ENCODE measurements around the gene TBX2. TPM values are rescaled to one million over a fixed set of nuclear protein-coding genes. Genes with fewer than 3 reads are reported as not detected.

The TBX2 gene
- total and polyA plus RNA-seq, 12 donors: 4.6 to 31.1 (median 11.8) TPM

DNA sequence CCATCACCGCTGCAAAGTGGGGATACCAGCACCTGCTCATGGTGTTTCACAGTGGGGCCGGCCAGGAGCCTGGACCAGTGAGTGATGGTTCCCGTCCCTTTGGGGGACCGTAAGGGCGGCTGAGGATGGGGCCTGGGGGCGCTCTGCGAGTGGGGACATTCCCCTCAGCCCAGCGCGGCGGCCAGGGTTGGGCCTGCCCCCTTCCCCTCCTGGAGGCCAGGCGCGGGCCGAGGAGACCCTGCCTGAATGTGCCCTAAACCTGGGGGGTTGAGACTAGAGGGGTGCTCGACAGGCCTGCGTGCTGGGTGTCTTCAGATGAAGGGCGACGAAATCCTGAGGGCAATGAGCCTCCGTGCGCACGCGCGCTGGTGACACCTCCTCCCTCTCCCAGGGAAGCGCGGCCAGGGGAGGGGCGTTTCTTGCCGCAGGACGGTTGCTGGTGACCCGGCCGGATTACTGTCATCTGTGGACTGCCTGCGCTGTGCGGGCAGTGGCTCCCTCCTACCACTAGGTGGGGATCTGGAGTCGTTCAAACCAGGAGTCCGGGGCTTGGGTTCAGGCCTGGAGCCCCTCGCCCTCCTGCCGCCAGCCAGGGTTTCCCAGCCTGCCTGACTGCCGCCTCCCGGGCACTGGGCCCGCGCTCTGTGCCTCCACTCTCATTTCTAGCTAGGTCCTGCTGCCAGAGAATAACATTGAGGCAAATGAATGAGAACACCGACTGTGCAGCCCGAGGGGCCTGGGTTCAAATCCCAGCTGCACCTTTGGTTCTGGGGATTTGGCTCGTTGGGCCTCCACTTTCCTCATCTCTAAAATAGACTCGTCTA lies 17.1 kb downstream of the TBX2 start:
- Histone ChIP-seq H3K27ac (peak overlapping the region in 9 of 10 donors; percentile 13 to 69 (median 50)), H3K36me3 (no peaks in the 10 kb centered on the region), H3K9me3 (no peaks in the 10 kb centered on the region), H3K4me3 (peak overlapping the region in 7 of 10 donors; percentile 10 to 39 (median 36)), H3K27me3 (peaks cover 0 to 61% (median 28%) of the 10 kb centered on the region in 7 donors), H3K4me1 (peaks cover 3 to 50% (median 33%) of the 10 kb centered on the region in 9 donors)
- intact Hi-C loops (cut with DNase I): loop anchor here in 7 of 10 donors (2.0 to 10.0 kb wide), 8 partner anchors 134 to 702 kb away; partner anchors contain the start of gene MED13 (in 1 of the 7)
- DNase-seq: peak; percentile 90
- whole genome bisulfite sequencing, 2 donors: 16 to 17% methylated on average over 42 to 43 of the region's 43 CpGs
- peak; percentile 68 to 83 (median 81) for ATAC-seq
- TF ChIP-seq, protein P1, sequence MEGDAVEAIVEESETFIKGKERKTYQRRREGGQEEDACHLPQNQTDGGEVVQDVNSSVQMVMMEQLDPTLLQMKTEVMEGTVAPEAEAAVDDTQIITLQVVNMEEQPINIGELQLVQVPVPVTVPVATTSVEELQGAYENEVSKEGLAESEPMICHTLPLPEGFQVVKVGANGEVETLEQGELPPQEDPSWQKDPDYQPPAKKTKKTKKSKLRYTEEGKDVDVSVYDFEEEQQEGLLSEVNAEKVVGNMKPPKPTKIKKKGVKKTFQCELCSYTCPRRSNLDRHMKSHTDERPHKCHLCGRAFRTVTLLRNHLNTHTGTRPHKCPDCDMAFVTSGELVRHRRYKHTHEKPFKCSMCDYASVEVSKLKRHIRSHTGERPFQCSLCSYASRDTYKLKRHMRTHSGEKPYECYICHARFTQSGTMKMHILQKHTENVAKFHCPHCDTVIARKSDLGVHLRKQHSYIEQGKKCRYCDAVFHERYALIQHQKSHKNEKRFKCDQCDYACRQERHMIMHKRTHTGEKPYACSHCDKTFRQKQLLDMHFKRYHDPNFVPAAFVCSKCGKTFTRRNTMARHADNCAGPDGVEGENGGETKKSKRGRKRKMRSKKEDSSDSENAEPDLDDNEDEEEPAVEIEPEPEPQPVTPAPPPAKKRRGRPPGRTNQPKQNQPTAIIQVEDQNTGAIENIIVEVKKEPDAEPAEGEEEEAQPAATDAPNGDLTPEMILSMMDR (IDR thresholded peaks at IDR 0.05): peak; percentile 89 to 98 (median 94)

DNA sequence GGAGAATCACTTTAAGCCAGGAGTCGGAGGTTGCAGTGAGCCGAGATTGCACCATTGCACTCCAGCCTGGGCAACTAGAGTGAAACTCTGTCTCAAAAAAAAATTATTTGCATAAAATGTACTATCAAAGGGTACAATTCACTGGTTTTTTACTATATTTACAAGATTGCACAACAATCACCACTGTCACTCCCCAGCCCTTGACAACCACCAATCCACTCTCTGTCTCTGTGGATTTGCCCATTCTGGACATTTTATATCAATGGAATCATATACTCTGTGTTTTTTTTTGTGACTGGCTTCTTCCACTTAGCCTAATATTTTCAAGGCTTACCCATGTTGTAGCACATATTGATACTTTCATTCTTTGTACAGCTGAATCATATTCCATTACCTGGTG lies 18.8 kb downstream of the TBX2 start:
- TF ChIP-seq, protein P1 (IDR thresholded peaks at IDR 0.05): no peak
- peaks cover 0 to 59% (median 44%) of the 10 kb centered on the region in 7 donors for H3K27me3 ChIP-seq
- H3K4me3 ChIP-seq: no peak overlapping the region
- H3K4me1 ChIP-seq: peaks cover 3 to 36% (median 19%) of the 10 kb centered on the region in 9 donors
- intact Hi-C loops (cut with DNase I): loop anchor here in 7 of 10 donors (5.0 to 10.0 kb wide), 6 partner anchors 134 to 704 kb away; partner anchors contain the start of gene MED13 (in 1 of the 7)
- no peaks in the 10 kb centered on the region for H3K36me3 ChIP-seq
- 83 to 91% methylated on average over 2 of the region's 2 CpGs for WGBS, 2 donors
- no peak for ATAC-seq
- no peak overlapping the region for H3K27ac ChIP-seq
- H3K9me3 ChIP-seq: no peaks in the 10 kb centered on the region
- no peak for DNase-seq

DNA sequence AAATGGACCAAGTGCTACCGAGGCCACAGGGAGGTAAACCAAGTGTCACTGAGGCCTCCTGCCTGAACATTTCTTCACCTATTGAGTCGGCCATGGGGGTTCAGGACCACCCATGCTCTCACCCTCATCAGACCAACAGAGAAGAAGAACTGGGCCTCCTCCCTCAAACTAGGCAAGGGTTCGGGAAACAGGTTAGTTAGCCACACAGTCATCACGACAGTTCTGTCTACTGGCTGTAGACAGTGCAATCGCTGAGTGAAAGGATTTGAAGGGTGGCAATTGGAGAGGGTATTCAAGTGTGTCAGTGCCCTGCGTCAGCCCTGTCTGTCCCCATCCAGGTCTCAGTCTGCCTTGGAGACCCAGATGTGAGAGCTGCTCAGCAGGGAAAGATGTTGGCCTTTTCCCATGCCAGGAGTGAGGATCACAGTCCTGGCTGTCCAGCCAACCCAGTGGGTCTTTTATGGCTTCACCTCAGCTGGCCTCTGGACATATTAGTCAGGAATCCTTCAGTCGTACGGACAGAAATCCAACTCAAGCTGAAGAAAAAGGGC lies 19.9 kb downstream of the TBX2 start:
- Histone ChIP-seq H3K4me3 (no peak overlapping the region), H3K27ac (no peak overlapping the region), H3K27me3 (peaks cover 0 to 67% (median 55%) of the 10 kb centered on the region in 7 donors), H3K9me3 (no peaks in the 10 kb centered on the region), H3K36me3 (no peaks in the 10 kb centered on the region), H3K4me1 (peaks cover 0 to 24% (median 11%) of the 10 kb centered on the region in 9 donors)
- ATAC-seq: no peak
- intact Hi-C loops (cut with DNase I): loop anchor here in 8 of 10 donors (5.0 to 10.0 kb wide), 7 partner anchors 65 to 705 kb away; partner anchors contain the start of gene MED13 (in 1 of the 8)
- WGBS, 2 donors: 75 to 81% methylated on average over 8 of the region's 8 CpGs
- no peak for DNase-seq
- TF ChIP-seq, protein P1 (IDR thresholded peaks at IDR 0.05): no peak

DNA sequence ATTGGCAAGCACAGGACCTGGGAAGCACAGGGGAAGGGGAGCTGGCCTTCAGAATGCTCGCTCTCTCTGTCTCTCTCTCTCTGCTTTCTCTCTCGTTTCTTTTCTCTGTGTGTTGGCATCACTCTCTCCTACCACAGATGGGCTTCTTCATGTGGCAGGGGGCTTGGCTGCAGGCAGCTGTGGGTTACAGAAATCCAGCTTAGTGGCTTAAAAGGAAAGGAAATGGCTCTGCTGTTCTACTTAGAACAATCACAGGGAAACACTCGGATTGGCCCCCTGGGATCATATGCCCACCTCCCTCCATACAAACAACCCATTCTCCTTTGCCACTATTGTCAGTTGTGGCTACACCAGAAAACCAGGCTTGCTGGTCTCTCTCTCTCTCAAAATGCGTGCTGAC lies 20.4 kb downstream of the TBX2 start:
- no peaks in the 10 kb centered on the region for H3K36me3 ChIP-seq
- H3K4me1 ChIP-seq: peaks cover 0 to 20% (median 9%) of the 10 kb centered on the region in 9 donors
- no peak overlapping the region for H3K27ac ChIP-seq
- DNase-seq: no peak
- no peaks in the 10 kb centered on the region for H3K9me3 ChIP-seq
- TF ChIP-seq, protein P1 (IDR thresholded peaks at IDR 0.05): no peak
- WGBS, 2 donors: 54 to 64% methylated on average over 4 of the region's 4 CpGs
- H3K4me3 ChIP-seq: no peak overlapping the region
- H3K27me3 ChIP-seq: peaks cover 0 to 72% (median 60%) of the 10 kb centered on the region in 7 donors
- ATAC-seq: no peak
- intact Hi-C loops (cut with DNase I): loop anchor here in 1 of 10 donors (10.0 kb wide), 1 partner anchor 65 kb away; no protein-coding TSS in a partner anchor
